HG03565 (cell line): Measurements from ENCODE around the gene CHST9.
"Not testable (repeated sequence)": the region's sequence is repeated elsewhere in the genome, so short reads cannot be mapped to it uniquely, and the experiment has no call there.

Experiments
- ATAC-seq: cut with Tn5 transposase; IDR thresholded peaks from one replicate; pipeline ENCODE4 v1.9.1; 2021; ENCODE audit warnings: mild to moderate bottlenecking, moderate library complexity; ENCODE audit not compliant: unreplicated experiment

The CHST9 gene

DNA sequence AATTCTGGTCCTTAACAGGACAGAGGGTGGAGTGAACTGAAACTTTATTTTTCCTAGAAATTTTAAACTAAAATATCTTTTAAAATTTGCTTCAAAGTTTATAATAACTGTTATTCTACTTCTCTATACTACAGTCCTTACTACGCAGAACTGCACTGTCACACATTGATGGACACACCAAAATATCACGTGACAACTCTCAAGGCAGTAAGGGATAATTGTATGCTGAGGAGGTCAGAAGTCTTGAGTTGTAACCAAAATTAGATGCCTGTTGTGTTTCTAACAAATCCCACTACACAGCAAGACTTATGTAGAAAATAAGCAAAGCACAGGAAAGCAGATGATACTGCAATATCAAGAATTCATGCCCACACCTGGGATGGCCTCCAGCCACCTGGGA is 76.3 kb downstream of the CHST9 start:
- ATAC-seq, result no peak

DNA sequence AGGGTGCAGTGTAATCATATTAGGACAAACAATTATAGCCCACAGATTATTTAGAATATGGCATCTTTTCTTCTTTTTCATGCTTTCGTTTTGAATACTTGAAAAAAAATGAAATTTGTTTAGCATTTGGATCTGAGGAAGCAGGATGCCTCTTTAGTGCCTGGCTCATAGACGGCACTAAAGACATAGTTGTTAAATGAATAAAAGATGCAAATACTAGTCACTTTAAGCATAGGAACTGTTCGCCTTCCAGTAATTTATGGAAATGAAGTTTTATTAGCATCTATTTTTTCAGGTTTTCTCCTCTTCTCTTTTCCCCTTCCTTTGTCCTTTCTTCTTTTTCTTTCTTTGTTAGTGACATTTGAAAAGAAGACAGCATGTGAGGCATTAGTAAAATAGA is 80.4 kb downstream of the CHST9 start:
- no peak for ATAC-seq

DNA sequence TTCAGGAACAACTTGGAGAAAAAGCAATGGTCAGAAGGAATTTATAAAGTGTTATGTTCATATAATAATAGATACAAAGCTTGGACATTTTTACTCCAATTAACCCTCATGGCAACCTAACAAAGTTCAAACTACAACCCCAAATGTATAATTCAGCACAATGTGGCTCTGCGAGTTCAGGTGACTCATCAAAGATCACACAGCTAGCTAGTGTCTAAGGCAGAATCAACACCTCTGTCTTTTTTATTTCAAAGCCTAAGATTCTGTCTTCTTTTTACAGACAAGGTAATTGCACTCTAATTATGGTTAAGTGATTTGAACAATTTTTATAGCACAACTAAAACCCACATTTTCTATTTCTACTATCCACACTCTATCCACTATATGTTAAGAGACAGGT is 90.5 kb downstream of the CHST9 start:
- ATAC-seq, result no peak

DNA sequence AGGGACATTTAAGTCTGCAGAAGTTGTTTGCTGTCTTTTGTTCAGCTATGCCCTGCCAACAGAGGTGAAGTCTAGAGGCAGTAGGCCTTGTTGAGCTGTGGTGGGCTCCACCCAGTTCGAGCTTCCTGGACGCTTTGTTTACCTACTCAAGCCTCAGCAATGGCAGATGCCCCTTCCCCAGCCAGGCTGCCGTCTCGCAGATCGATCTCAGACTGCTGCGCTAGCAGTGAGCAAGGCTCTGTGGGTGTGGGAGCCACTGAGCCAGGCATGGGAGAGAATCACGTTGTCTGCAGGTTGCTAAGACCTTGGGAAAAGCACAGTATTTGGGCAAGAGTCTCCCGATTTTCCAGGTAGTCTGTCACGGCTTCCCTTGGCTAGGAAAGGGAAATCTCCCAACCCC is 91.8 kb downstream of the CHST9 start:
- ATAC-seq, result not testable (repeated sequence)

DNA sequence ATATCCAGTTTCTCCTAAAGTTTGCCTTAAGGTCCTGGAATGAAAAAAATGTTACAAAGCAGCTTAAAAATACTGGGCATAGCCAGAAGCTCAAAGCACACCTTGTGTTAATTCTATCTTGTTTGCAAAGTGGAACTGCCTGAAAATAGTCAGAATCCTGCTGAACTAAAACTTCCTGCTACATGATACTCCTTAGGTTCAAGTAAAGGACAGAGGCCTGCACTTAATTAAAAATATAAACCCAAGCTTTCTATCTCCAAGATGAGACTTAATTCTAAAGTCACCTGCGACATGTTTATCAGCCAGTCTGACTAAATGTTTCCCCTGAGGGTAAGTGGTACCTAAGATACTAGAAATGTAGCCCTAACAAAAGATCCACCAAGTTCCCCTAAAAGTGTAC is 103.4 kb downstream of the CHST9 start:
- no peak for ATAC-seq

DNA sequence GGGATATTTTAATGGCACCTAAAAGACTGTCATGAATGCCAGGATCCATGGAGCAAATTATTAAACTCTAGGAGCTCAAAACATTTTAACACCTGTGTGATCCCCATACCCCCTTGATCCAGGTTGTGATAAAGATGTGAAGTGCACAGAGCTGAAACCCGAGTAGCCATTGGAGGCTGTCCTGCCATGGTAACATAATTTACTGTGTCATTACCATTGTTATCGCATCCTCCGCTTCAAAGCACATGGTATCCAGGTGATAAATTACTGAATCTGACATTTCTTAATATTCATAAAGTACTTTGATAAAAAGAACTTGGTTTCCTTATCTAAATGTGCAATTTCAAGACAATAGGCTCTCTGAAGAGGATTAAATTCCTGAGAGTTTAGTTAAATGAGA is 109.3 kb downstream of the CHST9 start:
- ATAC-seq, result no peak

DNA sequence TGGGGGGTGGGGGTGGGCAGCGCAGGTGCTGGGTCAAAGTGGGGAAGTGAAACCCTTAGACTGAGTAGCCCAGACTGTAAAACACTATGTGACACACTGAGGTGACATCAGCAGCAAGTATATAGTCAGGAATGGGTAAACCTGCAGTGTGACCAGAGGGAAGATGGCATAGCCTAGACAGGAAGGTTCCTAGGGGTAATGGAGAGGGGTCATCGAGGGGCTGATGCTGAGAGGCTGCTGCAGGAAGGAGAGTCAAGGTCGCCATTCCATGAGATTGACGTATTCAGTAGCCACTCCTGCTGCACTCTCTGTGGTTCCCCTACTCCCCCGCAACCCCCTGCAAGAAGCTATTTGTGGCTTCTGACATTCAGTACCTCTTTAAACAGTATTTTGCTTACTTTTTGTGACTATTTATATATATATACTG is 111.7 kb downstream of the CHST9 start:
- ATAC-seq, result peak; percentile 98

DNA sequence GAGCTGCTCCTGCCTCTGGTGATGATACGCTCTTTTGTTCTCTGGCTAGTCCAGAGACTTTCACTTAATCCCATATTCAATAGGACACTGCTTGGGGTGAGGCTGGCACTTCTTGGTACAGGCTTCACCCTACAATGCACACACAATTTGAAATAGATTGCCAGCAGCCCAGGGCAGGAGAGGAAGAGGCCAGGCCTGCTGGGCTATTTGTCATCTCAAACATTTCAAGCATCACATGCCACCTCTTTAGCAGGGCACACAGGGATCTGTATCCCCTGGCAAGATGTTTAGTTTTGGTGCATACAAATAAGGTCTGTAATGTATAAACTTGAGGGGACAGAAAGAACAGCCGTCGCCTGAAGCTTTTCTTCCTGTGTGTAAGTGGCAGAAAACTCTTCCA is 120.4 kb downstream of the CHST9 start:
- no peak for ATAC-seq

DNA sequence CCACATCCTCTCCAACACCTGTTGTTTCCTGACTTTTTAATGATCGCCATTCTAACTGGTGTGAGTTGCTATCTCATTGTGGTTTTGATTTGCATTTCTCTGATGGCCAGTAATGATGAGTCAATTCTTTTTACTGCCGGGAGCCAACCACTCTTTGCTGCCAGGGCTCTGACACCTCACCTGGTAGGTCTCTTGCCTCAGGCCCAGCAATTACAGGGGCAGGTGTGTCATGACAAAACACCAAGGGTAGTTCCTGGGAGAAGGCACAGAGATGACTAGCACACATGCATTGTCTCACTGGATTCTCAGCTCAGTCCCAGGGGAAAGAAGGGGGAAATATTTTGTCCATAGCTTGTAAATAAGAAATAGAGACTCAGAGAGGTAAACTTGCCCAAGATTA is 122.3 kb downstream of the CHST9 start:
- no peak for ATAC-seq

DNA sequence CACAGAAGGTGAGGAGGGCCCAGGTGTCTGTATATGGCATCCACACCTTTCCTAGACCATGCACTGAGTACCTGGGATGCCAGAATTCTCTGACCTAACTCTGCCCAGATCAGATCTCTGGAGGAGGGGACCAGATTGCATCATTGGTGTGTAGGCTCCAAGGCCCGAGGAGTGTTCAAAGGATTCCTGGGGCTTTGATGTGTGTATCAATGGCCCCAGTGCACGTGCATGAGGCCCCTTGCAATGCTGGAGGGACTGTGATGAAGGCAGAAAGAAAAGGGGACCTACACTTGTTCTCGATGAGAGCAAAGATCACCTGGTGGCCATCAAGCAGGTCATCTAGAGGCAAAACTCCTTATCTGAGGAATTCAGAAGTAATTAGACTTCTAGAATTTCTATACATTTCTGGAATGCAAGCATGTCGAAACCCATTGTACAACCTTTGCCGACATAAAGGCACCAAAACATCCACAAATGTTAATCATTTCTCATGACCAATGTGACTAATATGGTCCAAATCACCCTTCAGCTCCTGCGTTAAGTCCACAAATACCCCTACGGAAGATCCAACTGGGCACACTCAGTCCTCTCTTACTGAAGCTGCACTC is 123.5 kb downstream of the CHST9 start:
- no peak for ATAC-seq

DNA sequence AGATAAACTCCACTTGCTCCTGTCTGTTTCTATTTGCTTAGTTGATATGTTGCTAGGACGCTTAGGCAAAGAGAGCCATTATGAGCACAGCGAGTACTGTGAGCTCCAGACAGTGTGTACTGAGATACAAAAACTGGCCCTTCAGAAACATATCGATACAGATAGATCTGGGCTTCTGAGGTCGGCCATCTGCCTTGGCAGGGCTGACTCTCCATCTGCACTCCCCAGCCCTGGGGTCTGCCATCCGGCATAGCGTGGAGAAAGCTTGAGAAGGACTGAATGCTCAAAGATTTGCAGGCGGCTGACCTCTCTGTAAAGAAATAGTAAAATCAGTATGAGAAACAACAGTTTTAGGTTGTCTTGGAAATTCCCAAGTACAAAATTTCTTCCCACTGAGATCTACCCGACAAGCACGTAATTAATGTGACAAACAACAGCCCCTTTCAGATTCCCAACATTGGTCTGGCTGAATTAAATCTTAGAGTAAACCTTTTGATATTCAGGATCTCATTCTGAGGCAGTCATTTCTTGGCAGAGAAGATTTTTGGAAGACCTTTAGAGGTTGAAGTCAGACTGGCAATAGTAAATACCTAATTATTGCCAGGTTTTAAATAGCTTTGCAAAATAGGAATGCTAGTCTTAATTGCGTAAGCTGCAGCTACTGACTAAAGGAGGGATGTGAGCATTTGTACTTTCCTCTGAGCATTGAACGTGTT is 127.4 kb downstream of the CHST9 start:
- no peak for ATAC-seq

DNA sequence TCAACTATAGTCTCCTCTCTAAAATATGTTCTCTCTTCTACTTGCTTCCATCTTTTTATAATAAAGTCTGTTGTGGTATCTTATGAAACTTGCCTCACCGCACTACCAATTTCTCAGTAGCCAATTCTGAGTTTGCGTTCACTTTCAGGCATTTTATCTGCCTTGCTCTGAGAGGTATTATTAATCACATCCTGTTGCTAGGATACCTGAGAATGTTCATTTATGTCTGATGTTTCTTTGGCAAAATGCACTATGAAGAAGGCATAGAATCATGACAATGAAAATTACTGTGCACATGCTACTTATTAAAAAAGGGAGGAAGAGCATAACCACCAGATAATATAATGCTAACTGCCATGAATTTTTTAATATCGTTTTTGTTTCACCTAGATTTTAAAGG is 130.2 kb downstream of the CHST9 start:
- no peak for ATAC-seq

DNA sequence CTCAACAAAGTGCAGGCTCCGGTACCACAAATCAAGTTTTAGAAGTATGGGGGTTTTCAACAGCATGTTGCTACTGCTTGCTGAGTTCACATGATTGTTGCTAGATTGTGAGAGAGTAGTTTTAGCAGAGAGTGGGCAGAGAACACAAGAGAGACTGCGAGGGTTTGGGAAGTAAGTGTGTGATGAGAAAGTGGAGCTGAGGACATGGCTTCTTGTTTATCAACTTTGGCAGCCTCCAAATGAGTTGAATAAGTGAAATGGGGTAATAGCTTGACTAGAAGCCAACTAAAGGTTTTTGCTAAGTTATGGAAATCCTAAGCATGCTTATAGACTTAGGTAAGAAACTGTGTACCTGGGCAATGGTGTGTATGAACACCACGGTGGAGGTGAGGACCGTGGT is 135.1 kb downstream of the CHST9 start:
- no peak for ATAC-seq

DNA sequence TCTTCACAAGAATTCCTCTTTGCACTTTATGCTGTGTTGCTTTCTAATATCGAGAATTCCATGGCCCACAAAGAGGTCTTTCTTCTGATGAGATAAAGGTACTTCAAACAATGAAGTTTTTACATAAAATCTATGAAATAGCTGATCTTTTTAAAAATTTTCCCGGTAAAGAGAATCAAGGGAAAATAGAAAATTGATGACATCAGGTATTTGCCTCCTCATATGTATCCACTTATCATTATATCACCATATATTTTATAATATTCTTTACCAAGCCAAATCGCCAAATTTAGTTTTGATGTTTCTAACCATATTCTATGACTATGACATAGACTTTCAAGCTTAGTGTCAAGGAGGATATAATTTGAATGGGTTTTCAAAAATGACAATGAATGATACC is 139.8 kb downstream of the CHST9 start:
- ATAC-seq, result no peak

DNA sequence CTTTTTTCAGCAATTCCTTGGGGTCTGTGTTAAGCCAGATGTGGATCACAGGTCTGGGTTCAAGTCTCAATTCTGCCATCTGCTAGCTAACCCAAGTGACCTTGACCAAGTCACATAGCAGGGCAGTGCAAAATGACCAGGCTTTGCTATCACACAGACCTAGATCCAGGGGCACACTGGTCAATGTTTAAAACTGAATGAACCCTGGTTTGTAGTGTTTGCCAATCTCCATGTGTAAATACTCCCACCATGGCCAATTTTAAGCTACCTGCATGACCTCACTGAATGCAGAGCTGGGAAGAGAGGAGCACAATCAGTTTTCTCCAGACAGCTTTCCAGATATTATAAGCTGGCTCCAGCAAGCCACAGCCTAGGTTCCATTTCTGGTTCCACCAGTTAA is 142.9 kb downstream of the CHST9 start:
- no peak for ATAC-seq

DNA sequence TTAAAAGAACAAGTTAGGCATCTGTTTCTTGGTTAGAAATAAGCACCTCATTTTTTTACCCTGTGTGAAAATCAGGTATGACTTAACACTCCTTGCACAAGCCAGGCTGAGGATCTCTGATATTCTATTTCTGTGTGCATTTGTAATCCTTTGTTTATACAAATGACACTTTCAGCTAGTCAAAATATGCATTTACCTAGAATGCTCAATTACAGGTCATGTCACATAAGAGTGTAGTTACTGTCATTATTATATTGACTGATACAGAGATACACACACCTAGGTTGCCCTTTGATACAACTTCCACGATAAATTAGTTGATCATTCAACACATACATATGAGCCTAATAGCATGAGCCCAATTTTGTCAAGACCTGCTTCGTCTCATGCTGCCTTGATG is 144.3 kb downstream of the CHST9 start:
- no peak for ATAC-seq

DNA sequence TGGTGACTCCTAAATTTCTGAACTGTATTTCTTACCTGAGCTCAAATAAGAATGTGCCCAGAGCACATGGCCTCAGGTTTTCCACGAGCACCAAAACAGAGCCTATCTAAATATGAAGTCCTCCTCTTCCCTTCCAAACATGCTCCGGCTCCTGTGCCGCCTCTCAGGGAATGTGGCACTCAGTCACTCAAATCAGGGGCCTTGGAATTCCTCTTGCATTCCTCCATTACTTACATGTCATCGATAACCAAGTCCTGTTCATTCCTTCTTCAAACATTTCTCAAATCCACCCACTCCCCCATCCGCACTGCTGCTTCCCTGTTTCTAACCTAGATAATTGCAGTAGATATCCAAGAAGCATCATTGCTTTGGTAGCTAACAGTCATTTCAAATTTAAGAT is 151.4 kb downstream of the CHST9 start:
- ATAC-seq, result no peak

DNA sequence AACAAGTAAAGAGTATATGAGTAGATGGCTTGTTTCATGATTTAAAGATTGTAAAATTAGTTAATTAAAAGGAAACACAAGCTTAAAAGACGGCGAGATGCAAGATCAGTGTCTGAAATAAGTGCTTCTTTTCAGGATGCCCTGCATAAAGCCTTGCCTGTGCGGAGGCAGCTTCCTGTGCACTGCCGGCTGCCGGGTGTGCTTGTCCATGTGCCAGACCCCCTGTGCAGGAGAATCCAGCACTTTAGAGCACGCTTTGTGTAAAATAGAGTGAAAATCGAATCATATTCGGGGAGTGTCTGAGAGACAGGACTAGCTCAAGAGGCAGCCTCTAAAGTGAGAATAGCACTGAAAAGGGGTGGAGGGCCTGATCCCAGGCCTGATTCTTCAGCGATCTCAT is 154.7 kb downstream of the CHST9 start:
- ATAC-seq, result no peak

DNA sequence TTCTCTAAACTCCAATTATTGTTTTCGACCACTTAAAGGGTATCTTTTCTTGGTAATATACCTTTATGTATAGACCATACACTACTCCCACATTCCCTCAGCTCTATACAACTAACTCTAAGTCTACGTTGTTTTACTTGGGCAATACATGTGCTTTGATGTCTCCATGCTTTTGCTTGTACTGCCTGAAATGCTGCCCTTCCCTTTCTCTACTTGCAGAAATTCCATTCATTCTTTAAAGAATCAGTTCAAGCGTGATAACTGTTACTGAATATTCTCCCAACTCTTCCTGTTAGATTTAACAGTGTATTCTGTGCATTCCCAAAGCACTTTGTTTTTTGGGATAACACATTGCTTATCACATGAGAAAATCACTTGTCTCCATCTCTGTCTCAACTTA is 162.6 kb downstream of the CHST9 start:
- ATAC-seq, result no peak

DNA sequence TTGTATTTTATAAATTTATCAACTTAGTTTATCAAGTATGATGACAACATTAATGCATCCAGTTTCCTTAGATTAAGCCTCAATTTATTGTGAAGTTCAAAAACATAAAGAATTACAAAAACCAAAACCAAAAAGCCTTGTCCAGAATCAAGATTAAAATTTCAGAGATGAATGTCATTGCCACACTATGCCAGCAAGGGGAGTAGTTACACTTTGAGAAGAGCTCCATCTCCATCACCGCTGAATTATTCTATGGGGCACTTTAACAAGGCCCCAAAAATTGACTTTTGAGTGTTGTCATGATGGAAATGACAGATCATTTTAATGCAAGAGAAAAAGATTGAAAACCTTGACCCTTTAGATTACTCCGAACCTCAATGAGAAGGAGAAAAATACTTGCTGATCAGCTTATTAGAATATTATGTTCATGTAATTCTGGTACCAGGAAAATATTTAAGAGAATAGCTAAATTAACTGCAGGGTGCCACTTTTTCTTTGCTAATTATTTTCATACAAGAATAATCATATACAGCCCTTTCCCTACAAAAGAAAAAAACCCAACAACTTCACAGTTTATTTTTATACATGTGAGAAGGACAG is 167.1 kb downstream of the CHST9 start:
- ATAC-seq, result peak; percentile 72

DNA sequence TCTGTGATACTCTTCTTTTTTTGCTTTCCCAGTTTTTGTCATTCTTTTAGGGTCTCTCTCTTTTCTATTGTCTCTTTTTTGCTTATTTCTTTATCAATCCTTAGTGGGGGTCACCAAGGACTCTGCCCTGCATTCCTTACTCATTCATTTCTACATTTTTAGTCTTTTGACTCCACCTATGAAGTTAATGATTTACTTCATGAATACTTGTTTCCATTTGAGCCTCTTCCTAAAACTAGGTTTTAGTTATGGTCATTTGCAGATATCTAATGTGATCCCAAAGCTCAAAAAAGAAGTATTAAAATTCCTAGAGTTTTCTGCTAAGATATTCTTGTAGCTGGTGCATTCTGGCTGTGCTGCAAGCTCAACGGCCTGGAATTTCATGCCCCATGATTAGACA is 170.3 kb downstream of the CHST9 start:
- ATAC-seq, result no peak

DNA sequence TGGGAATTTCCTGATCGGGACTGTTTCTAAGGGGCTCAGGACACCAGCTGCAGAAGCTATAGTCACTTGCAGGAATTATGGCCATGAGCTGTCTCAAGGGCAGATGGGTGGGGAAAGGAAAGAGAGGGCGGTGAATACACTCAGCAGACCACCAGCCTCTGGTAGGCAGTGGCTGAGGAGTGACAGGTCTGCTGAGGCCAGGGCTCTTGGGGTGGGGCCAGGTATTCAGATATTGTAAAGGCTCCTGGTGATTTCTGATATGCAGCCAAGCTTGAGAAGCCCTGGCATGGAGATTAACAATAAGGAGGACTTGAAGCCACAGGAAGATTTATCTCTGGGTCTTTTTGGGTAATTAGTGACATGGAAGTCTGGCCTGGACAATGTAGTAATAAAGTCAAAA is 174.3 kb downstream of the CHST9 start:
- no peak for ATAC-seq

DNA sequence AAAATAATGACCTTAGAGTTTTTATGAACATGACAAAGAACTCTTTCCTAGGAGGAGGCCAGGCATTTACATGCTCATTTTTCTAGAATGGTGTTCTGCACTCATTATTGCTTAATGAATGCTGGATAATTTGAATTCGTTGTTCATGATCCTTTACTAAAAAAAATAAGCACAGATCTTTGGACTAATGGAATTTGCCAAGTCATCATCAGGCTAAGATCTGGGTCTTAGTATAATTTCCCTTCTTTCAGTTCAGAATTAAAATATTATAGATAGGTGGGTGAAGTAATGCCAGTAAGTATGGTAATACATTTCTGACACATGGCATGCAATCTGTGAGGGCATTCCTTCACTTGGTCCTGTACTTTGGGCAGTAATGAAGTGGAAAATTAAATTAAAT is 175.8 kb downstream of the CHST9 start:
- ATAC-seq, result no peak
